Left ventricle myocardium inferior (tissue), 1 donor: Measurements from ENCODE around the gene TM9SF2. TPM values are rescaled to one million over a fixed set of nuclear protein-coding genes. Genes with fewer than 3 reads are reported as not detected.

Experiments
- DNase-seq: peaks from one replicate; pipeline ENCODE4 v3.0.0-alpha.2; 2020
- H3K27ac ChIP-seq: fragments of 200-600 bp; replicated peaks from 2 replicates; pipeline ENCODE4 v1.8.0; 2021
- H3K27me3 ChIP-seq: fragments of 200-600 bp; 2 replicates; pipeline ENCODE4 v1.8.0; 2021; ENCODE audit warnings: low read depth
- H3K36me3 ChIP-seq: fragments of 200-600 bp; 2 replicates; pipeline ENCODE4 v1.8.0; 2021
- H3K4me1 ChIP-seq: fragments of 200-600 bp; 2 replicates; pipeline ENCODE4 v1.8.0; 2021
- H3K4me3 ChIP-seq: fragments of 200-600 bp; 2 replicates; pipeline ENCODE4 v1.8.0; 2021; ENCODE audit warnings: mild to moderate bottlenecking, moderate library complexity
- H3K9me3 ChIP-seq: fragments of 200-600 bp; replicated peaks from 2 replicates; pipeline ENCODE4 v1.8.0; 2021
- CTCF ChIP-seq: fragments of 200-600 bp; IDR thresholded peaks from 2 replicates; pipeline ENCODE4 v1.8.0; 2021; ENCODE audit warnings: antibody characterized with exemption, mild to moderate bottlenecking, borderline replicate concordance
- intact Hi-C: fragments of 100-400 bp; cut with micrococcal nuclease; formaldehyde crosslinking; loops from one replicate; pipeline ENCODE4 v1.11.0; 2022
- total RNA-seq: library from RNA; stranded (reverse); fragmentation: NEBNext Ultra II Directional; extraction: Animal tissue kit (Norgen Biotek cat#: 25700); gene quantifications from one replicate; pipeline ENCODE4 v1.2.1, GENCODE V29; 2021
- donor health status: DM: no; HTN: yes; CAD: no; lungs with severe emphysema.

Gene TM9SF2
- total RNA-seq, 1 donor from 2014 or later: 55.1 TPM

GRCh38 chr13:99496184-99497142 lies 4.8 kb upstream of the TM9SF2 start:
- Histone ChIP-seq H3K27ac (peak overlapping the region; percentile 92), H3K36me3 (no peaks in the 10 kb centered on the region), H3K9me3 (peaks cover 6% of the 10 kb centered on the region), H3K27me3 (no peaks in the 10 kb centered on the region), H3K4me1 (peaks cover 53% of the 10 kb centered on the region), H3K4me3 (peak overlapping the region; percentile 59)
- peak; percentile 35 for DNase-seq
- no peak for TF ChIP-seq CTCF
- intact Hi-C loops: no loop called here

GRCh38 chr13:99498171-99499161 lies 2.8 kb upstream of the TM9SF2 start:
- TF ChIP-seq CTCF: no peak
- H3K4me1 ChIP-seq: peaks cover 73% of the 10 kb centered on the region
- H3K4me3 ChIP-seq: peak overlapping the region; percentile 75
- no peaks in the 10 kb centered on the region for H3K27me3 ChIP-seq
- H3K9me3 ChIP-seq: peaks cover 6% of the 10 kb centered on the region
- peak overlapping the region; percentile 92 for H3K27ac ChIP-seq
- intact Hi-C loops: no loop called here
- DNase-seq: peak; percentile 95
- no peaks in the 10 kb centered on the region for H3K36me3 ChIP-seq

GRCh38 chr13:99500839-99501183 lies 461 bp upstream of the TM9SF2 start:
- TF ChIP-seq CTCF: no peak
- peaks cover 93% of the 10 kb centered on the region for H3K4me1 ChIP-seq
- no peaks in the 10 kb centered on the region for H3K27me3 ChIP-seq
- no peaks in the 10 kb centered on the region for H3K36me3 ChIP-seq
- intact Hi-C loops: no loop called here
- H3K4me3 ChIP-seq: peak overlapping the region; percentile 95
- no peak for DNase-seq
- H3K27ac ChIP-seq: peak overlapping the region; percentile 93
- peaks cover 6% of the 10 kb centered on the region for H3K9me3 ChIP-seq

GRCh38 chr13:99501848-99502301 lies 603 bp downstream of the TM9SF2 start:
- H3K9me3 ChIP-seq: peaks cover 6% of the 10 kb centered on the region
- no peak for TF ChIP-seq CTCF
- H3K4me1 ChIP-seq: peaks cover 94% of the 10 kb centered on the region
- peak overlapping the region; percentile 93 for H3K27ac ChIP-seq
- DNase-seq: no peak
- H3K4me3 ChIP-seq: peak overlapping the region; percentile 95
- no peaks in the 10 kb centered on the region for H3K27me3 ChIP-seq
- H3K36me3 ChIP-seq: no peaks in the 10 kb centered on the region
- intact Hi-C loops: no loop called here

GRCh38 chr13:99505814-99506269 lies 4.6 kb downstream of the TM9SF2 start:
- Histone ChIP-seq H3K27ac (no peak overlapping the region), H3K27me3 (no peaks in the 10 kb centered on the region), H3K4me3 (no peak overlapping the region), H3K36me3 (peaks cover 15% of the 10 kb centered on the region), H3K4me1 (peaks cover 70% of the 10 kb centered on the region), H3K9me3 (peaks cover 8% of the 10 kb centered on the region)
- TF ChIP-seq CTCF: peak; percentile 48
- no peak for DNase-seq
- intact Hi-C loops: no loop called here
